ENCODE results near the gene RMDN2. TPM values are rescaled to one million over a fixed set of nuclear protein-coding genes. Genes with fewer than 3 reads are reported as not detected.

The RMDN2 gene
- total and polyA plus RNA-seq, 4 donors = 7.3 to 30.6 (median 13.3) TPM

- Histone ChIP-seq H3K9ac (ENCODE audit: low read depth in 1 of 2, low read length in 2 of 2) (no peak overlapping the region), H3K4me1 (ENCODE audit: control insufficient read depth in 4 of 4, insufficient read depth in 4 of 4, low read length in 3 of 4) (no peaks in the 10 kb centered on the region), H3K27me3 (ENCODE audit: control insufficient read depth in 4 of 4, insufficient read depth in 4 of 4, low read length in 3 of 4) (no peaks in the 10 kb centered on the region), H3K9me3 (ENCODE audit: control insufficient read depth in 4 of 4, low read length in 3 of 4) (no peaks in the 10 kb centered on the region), H3K27ac (ENCODE audit: low read depth in 1 of 2, low read length in 2 of 2) (no peak overlapping the region), H3K36me3 (ENCODE audit: control insufficient read depth in 4 of 4, insufficient read depth in 3 of 4, low read depth in 1 of 4, low read length in 3 of 4) (no peaks in the 10 kb centered on the region), H3K4me3 (ENCODE audit: low read depth in 1 of 3, low read length in 3 of 3) (no peak overlapping the region)
- TF ChIP-seq YY1 (IDR thresholded peaks at IDR 0.05) (no peak), GABPA (IDR thresholded peaks at IDR 0.05 in 1 of 2, conservative IDR thresholded peaks at IDR 0.05 in 1 of 2) (no peak), TAF1 (conservative IDR thresholded peaks at IDR 0.05) (no peak), EGR1 (IDR thresholded peaks at IDR 0.05; ENCODE audit: low read depth in 2 of 2) (no peak), NR2F2 (IDR thresholded peaks at IDR 0.05) (no peak), SP1 (IDR thresholded peaks at IDR 0.05) (no peak), RXRA (IDR thresholded peaks at IDR 0.05) (no peak), HNF4A (conservative IDR thresholded peaks at IDR 0.05) (no peak), JUND (IDR thresholded peaks at IDR 0.05) (no peak), ZBTB33 (IDR thresholded peaks at IDR 0.05) (no peak), RAD21 (IDR thresholded peaks at IDR 0.05) (no peak), FOXA1 (IDR thresholded peaks at IDR 0.05) (no peak)
- no peak for DNase-seq (ENCODE audit: low spot score)
- 67% methylated on average over 9 of the region's 9 CpGs for WGBS
Measured at GRCh38 chr2:37880551-37880950, 44.5 kb upstream of the RMDN2 start.

DNA sequence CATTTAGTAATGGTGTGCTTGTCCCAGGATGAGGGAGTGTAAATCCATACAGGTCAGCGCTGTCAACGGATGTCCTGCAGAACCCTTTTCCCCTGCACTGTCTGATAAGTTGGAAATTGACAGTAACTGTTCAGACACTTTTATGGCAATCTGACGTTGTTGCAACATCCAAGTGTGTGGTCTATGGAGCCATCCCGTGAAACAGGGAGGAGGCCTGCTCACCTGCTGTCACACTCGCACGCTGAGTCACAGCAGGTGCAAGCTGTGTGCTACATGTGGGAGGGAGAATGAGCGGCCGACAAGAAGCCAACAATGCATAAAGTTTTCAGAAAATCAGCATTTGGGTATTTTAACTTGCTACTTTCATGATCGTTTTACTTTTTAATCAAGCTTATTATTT is 43.7 kb upstream of the RMDN2 start:
- WGBS = 74% methylated on average over 9 of the region's 9 CpGs
- Histone ChIP-seq H3K9ac (ENCODE audit: low read depth in 1 of 2, low read length in 2 of 2) (no peak overlapping the region), H3K4me3 (ENCODE audit: low read depth in 1 of 3, low read length in 3 of 3) (no peak overlapping the region), H3K27me3 (ENCODE audit: control insufficient read depth in 4 of 4, insufficient read depth in 4 of 4, low read length in 3 of 4) (no peaks in the 10 kb centered on the region), H3K36me3 (ENCODE audit: control insufficient read depth in 4 of 4, insufficient read depth in 3 of 4, low read depth in 1 of 4, low read length in 3 of 4) (no peaks in the 10 kb centered on the region), H3K4me1 (ENCODE audit: control insufficient read depth in 4 of 4, insufficient read depth in 4 of 4, low read length in 3 of 4) (no peaks in the 10 kb centered on the region), H3K9me3 (ENCODE audit: control insufficient read depth in 4 of 4, low read length in 3 of 4) (no peaks in the 10 kb centered on the region), H3K27ac (ENCODE audit: low read depth in 1 of 2, low read length in 2 of 2) (no peak overlapping the region)
- TF ChIP-seq SP1 (IDR thresholded peaks at IDR 0.05) (no peak), RAD21 (IDR thresholded peaks at IDR 0.05) (no peak), EGR1 (IDR thresholded peaks at IDR 0.05; ENCODE audit: low read depth in 2 of 2) (no peak), NR2F2 (IDR thresholded peaks at IDR 0.05) (no peak), HNF4G (IDR thresholded peaks at IDR 0.05) (no peak), RXRA (IDR thresholded peaks at IDR 0.05) (no peak), JUND (IDR thresholded peaks at IDR 0.05) (no peak), CTCF (IDR thresholded peaks at IDR 0.05; ENCODE audit: low read depth, low read length, missing input control) (no peak), FOXA1 (IDR thresholded peaks at IDR 0.05) (no peak), MAX (IDR thresholded peaks at IDR 0.05) (no peak), YY1 (IDR thresholded peaks at IDR 0.05) (no peak), HNF4A (conservative IDR thresholded peaks at IDR 0.05) (no peak), ZBTB33 (IDR thresholded peaks at IDR 0.05) (no peak)
- TF ChIP-seq, protein P1, sequence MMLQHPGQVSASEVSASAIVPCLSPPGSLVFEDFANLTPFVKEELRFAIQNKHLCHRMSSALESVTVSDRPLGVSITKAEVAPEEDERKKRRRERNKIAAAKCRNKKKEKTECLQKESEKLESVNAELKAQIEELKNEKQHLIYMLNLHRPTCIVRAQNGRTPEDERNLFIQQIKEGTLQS (IDR thresholded peaks at IDR 0.05) = no peak
- TF ChIP-seq, protein P2, sequence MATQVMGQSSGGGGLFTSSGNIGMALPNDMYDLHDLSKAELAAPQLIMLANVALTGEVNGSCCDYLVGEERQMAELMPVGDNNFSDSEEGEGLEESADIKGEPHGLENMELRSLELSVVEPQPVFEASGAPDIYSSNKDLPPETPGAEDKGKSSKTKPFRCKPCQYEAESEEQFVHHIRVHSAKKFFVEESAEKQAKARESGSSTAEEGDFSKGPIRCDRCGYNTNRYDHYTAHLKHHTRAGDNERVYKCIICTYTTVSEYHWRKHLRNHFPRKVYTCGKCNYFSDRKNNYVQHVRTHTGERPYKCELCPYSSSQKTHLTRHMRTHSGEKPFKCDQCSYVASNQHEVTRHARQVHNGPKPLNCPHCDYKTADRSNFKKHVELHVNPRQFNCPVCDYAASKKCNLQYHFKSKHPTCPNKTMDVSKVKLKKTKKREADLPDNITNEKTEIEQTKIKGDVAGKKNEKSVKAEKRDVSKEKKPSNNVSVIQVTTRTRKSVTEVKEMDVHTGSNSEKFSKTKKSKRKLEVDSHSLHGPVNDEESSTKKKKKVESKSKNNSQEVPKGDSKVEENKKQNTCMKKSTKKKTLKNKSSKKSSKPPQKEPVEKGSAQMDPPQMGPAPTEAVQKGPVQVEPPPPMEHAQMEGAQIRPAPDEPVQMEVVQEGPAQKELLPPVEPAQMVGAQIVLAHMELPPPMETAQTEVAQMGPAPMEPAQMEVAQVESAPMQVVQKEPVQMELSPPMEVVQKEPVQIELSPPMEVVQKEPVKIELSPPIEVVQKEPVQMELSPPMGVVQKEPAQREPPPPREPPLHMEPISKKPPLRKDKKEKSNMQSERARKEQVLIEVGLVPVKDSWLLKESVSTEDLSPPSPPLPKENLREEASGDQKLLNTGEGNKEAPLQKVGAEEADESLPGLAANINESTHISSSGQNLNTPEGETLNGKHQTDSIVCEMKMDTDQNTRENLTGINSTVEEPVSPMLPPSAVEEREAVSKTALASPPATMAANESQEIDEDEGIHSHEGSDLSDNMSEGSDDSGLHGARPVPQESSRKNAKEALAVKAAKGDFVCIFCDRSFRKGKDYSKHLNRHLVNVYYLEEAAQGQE (IDR thresholded peaks at IDR 0.05) = no peak
- no peak for DNase-seq (ENCODE audit: low spot score)

Measured in liver (tissue), 9 donors.